PC-3 (cell line): Measurements from ENCODE around the gene NOL4L.

Source experiments
- EZH2 ChIP-seq: fragments of 300-600 bp; sonication (generic); IDR thresholded peaks from one replicate; pipeline ENCODE4 v1.6.1; 2017; ENCODE audit warnings: antibody characterized with exemption, mild to moderate bottlenecking, low read length; ENCODE audit not compliant: unreplicated experiment
- TF ChIP-seq, protein P1 (sequence below): fragments of 300-600 bp; sonication (generic); conservative IDR thresholded peaks from 2 replicates; pipeline ENCODE4 v1.5.1; 2017; ENCODE audit warnings: antibody characterized with exemption, low read depth, mild to moderate bottlenecking, low read length

DNA sequence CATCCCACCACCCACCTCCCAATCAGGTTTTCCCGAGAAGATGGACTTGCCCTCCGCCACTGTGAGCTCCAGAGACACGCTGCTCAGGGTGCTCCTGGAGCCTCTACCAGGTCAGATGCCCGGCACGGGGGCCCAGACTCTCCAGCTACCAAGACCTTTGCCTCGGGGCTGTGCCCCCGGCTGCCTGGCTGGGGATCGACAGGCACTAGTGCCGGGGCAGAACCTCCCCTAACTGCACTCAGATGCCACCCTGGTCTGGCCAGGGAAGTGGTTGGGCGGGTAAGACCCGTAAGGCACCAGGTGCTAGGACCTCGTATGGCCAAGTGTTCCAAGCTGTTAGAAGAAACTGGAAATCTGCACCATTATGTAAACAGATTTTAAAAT is 126.3 kb downstream of the NOL4L start:
- TF ChIP-seq, protein P1, sequence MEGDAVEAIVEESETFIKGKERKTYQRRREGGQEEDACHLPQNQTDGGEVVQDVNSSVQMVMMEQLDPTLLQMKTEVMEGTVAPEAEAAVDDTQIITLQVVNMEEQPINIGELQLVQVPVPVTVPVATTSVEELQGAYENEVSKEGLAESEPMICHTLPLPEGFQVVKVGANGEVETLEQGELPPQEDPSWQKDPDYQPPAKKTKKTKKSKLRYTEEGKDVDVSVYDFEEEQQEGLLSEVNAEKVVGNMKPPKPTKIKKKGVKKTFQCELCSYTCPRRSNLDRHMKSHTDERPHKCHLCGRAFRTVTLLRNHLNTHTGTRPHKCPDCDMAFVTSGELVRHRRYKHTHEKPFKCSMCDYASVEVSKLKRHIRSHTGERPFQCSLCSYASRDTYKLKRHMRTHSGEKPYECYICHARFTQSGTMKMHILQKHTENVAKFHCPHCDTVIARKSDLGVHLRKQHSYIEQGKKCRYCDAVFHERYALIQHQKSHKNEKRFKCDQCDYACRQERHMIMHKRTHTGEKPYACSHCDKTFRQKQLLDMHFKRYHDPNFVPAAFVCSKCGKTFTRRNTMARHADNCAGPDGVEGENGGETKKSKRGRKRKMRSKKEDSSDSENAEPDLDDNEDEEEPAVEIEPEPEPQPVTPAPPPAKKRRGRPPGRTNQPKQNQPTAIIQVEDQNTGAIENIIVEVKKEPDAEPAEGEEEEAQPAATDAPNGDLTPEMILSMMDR = no peak
- no peak for TF ChIP-seq EZH2
